GM20431 (cell line): Measurements from ENCODE around the gene CUL2.

Source experiments
- in situ Hi-C: fragments of 300-500 bp; cut with MseI, MboI; formaldehyde crosslinking; loops from one replicate; pipeline ENCODE4 v1.15.0; 2020; ENCODE audit warnings: low sequenced_read_pairs; ENCODE audit not compliant: unreplicated experiment

CUL2 gene

GRCh38 chr10:34959321-34959720, 130.8 kb downstream of the CUL2 start:
- in situ Hi-C loops: no loop called here
